CD14-positive monocyte (primary cell): Measurements from ENCODE around the gene LONRF2. TPM values are rescaled to one million over a fixed set of nuclear protein-coding genes. Genes with fewer than 3 reads are reported as not detected.
A peak's percentile ranks its signal among the peaks of the same experiment; 100 is the strongest.

ENCODE experiments used
- DNase-seq, 3 donors: peaks; one replicate each; pipeline ENCODE4 v3.0.0-alpha.2; 2011 to 2022
- H2AFZ ChIP-seq: 2 replicates; pipeline ENCODE4 v1.6.0; 2012; ENCODE audit warnings: mild to moderate bottlenecking, low read depth, low read length, inconsistent platforms; ENCODE audit not compliant: insufficient read depth, poor library complexity, severe bottlenecking
- H3K27ac ChIP-seq, 2 donors: 1 replicate in 1 of 2; 2 replicates in 1 of 2; pipeline ENCODE4 v1.5.1; 2012 to 2013; ENCODE audit warnings: low read length in 2 of 2, control low read depth in 1 of 2, inconsistent platforms in 1 of 2, low read depth in 1 of 2, mild to moderate bottlenecking in 1 of 2
- H3K27me3 ChIP-seq, 2 donors: one replicate each; pipeline versions ENCODE4 v1.6.0 to v1.6.1; 2011 to 2013; ENCODE audit warnings: low read length in 2 of 2; ENCODE audit not compliant: control insufficient read depth in 2 of 2, insufficient read depth in 2 of 2
- H3K36me3 ChIP-seq, 2 donors: replicated peaks in 1 of 2; 1 replicate in 1 of 2; 2 replicates in 1 of 2; pipeline versions ENCODE4 v1.5.1 to v1.6.1; 2012 to 2013; ENCODE audit warnings: low read length in 2 of 2, control low read depth in 1 of 2, inconsistent platforms in 1 of 2, mild to moderate bottlenecking in 1 of 2; ENCODE audit not compliant: insufficient read depth in 2 of 2, control insufficient read depth in 1 of 2
- H3K4me1 ChIP-seq, 2 donors: 1 replicate in 1 of 2; 2 replicates in 1 of 2; pipeline versions ENCODE4 v1.5.1 to v1.6.1; 2012 to 2013; ENCODE audit warnings: low read length in 2 of 2, control low read depth in 1 of 2, inconsistent platforms in 1 of 2, mild to moderate bottlenecking in 1 of 2, moderate library complexity in 1 of 2; ENCODE audit not compliant: insufficient read depth in 2 of 2, control insufficient read depth in 1 of 2
- H3K4me2 ChIP-seq: replicated peaks from 2 replicates; pipeline ENCODE3; 2012; ENCODE audit warnings: low read length, moderate library complexity, mild to moderate bottlenecking; ENCODE audit not compliant: poor library complexity, severe bottlenecking; ENCODE audit errors: extremely low read depth
- H3K4me3 ChIP-seq, 3 experiments: fragments of 200-600 bp in 1 of 3; sonication (generic) in 1 of 3; replicated peaks in 1 of 3; 1 replicate in 2 of 3; 2 replicates in 1 of 3; pipeline ENCODE4 v1.5.1; 2011 to 2013; ENCODE audit warnings: low read length in 3 of 3, mild to moderate bottlenecking in 3 of 3, control low read depth in 2 of 3, low read depth in 2 of 3, inconsistent platforms in 1 of 3, moderate library complexity in 1 of 3
- H3K79me2 ChIP-seq: 2 replicates; pipeline ENCODE4 v1.6.0; 2012; ENCODE audit warnings: mild to moderate bottlenecking, control low read depth, inconsistent platforms, low read length, moderate library complexity; ENCODE audit not compliant: insufficient read depth
- H3K9ac ChIP-seq: 2 replicates; pipeline ENCODE4 v1.6.0; 2017; ENCODE audit warnings: low read length, mild to moderate bottlenecking; ENCODE audit not compliant: insufficient read depth, poor library complexity, severe bottlenecking
- H3K9me3 ChIP-seq, 2 donors: replicated peaks in 1 of 2; 1 replicate in 1 of 2; 2 replicates in 1 of 2; pipeline versions ENCODE4 v1.5.1 to v1.6.1; 2012 to 2013; ENCODE audit warnings: low read length in 2 of 2, control low read depth in 1 of 2; ENCODE audit not compliant: control insufficient read depth in 1 of 2, insufficient read depth in 1 of 2
- H4K20me1 ChIP-seq: 2 replicates; pipeline ENCODE4 v1.6.0; 2012; ENCODE audit warnings: mild to moderate bottlenecking, low read length, control low read depth, moderate library complexity; ENCODE audit not compliant: insufficient read depth
- H3K27ac Mint-ChIP-seq, 7 donors: one replicate each; pipeline ENCODE4 v1.8.0; 2020; ENCODE audit warnings: mild to moderate bottlenecking in 7 of 7, mixed read lengths in 7 of 7, moderate library complexity in 6 of 7, inconsistent platforms in 2 of 7
- H3K27me3 Mint-ChIP-seq, 3 donors: one replicate each; pipeline ENCODE4 v1.8.0; 2021 to 2022; ENCODE audit warnings: low read depth in 3 of 3, mild to moderate bottlenecking in 3 of 3, mixed read lengths in 3 of 3, moderate library complexity in 3 of 3, inconsistent platforms in 1 of 3
- H3K36me3 Mint-ChIP-seq, 2 donors: one replicate each; pipeline ENCODE4 v1.8.0; 2020; ENCODE audit warnings: mixed read lengths in 2 of 2, inconsistent platforms in 1 of 2, mild to moderate bottlenecking in 1 of 2
- H3K4me1 Mint-ChIP-seq: one replicate; pipeline ENCODE4 v1.8.0; 2020; ENCODE audit warnings: mild to moderate bottlenecking, mixed read lengths
- H3K4me3 Mint-ChIP-seq, 2 donors: one replicate each; pipeline ENCODE4 v1.8.0; 2020; ENCODE audit warnings: mild to moderate bottlenecking in 2 of 2, mixed read lengths in 2 of 2, moderate library complexity in 1 of 2
- H3K9me3 Mint-ChIP-seq, 7 donors: one replicate each; pipeline ENCODE4 v1.8.0; 2020 to 2022; ENCODE audit warnings: mixed read lengths in 7 of 7, mild to moderate bottlenecking in 6 of 7, moderate library complexity in 6 of 7, inconsistent platforms in 2 of 7
- CTCF ChIP-seq: fragments of 200-600 bp; IDR thresholded peaks from one replicate; pipeline ENCODE4 v1.8.0; 2022; ENCODE audit warnings: antibody characterized with exemption, mild to moderate bottlenecking
- WGBS: methylation state at CpG from one replicate; pipeline ENCODE4 v1.1.5; 2013; ENCODE audit warnings: missing lambda C conversion rate; ENCODE audit not compliant: insufficient coverage; 5-methylcytosine and 5-hydroxymethylcytosine counted together
- intact Hi-C, 2 donors: fragments of 100-400 bp; cut with micrococcal nuclease; formaldehyde crosslinking; loops; one replicate each; pipeline versions ENCODE4 v1.15.0 to v1.15.1; 2023
- polyA plus RNA-seq, 3 donors: library from polyadenylated mRNA; depleted of rRNA in 1 of 3; unstranded in 2 of 3; stranded (reverse) in 1 of 3; fragments of 300-500 nt in 2 of 3; fragments of >200 nt in 1 of 3; fragmentation: Illumina TruSeq in 2 of 3; gene quantifications; 1 replicate in 2 of 3; 2 replicates in 1 of 3; pipeline ENCODE4 v1.2.3, GENCODE V29; 2012 to 2021

The LONRF2 gene
- polyA plus RNA-seq, 3 donors = not detected

GRCh38 chr2:100235098-100235497, 87.2 kb downstream of the LONRF2 start:
- no peak overlapping the region for H3K27ac ChIP-seq
- no peak overlapping the region for H3K27ac Mint-ChIP-seq
- H3K36me3 Mint-ChIP-seq = no peaks in the 10 kb centered on the region
- H3K9ac ChIP-seq = no peak overlapping the region
- intact Hi-C loops = loop anchor here in 1 of 2 donors (10.0 kb wide), 1 partner anchor 120 kb away; no protein-coding TSS in a partner anchor
- TF ChIP-seq CTCF = no peak
- H4K20me1 ChIP-seq = no peaks in the 10 kb centered on the region
- peaks cover 9 to 11% of the 10 kb centered on the region in 2 donors for H3K4me1 ChIP-seq
- H2AFZ ChIP-seq = peak overlapping the region; percentile 31
- under 1% methylated on average over 14 of the region's 16 CpGs for WGBS
- H3K79me2 ChIP-seq = no peaks in the 10 kb centered on the region
- no peak overlapping the region for H3K4me2 ChIP-seq
- H3K36me3 ChIP-seq = no peaks in the 10 kb centered on the region
- no peaks in the 10 kb centered on the region for H3K27me3 ChIP-seq
- peaks cover 0 to 4% (median 0%) of the 10 kb centered on the region in 7 donors for H3K9me3 Mint-ChIP-seq
- peaks cover 2 to 3% (median 2%) of the 10 kb centered on the region in 3 donors for H3K27me3 Mint-ChIP-seq
- no peaks in the 10 kb centered on the region for H3K9me3 ChIP-seq
- H3K4me3 ChIP-seq = no peak overlapping the region
- peaks cover 15% of the 10 kb centered on the region for H3K4me1 Mint-ChIP-seq
- no peak for DNase-seq
- H3K4me3 Mint-ChIP-seq = peak overlapping the region; percentile 13 to 44

GRCh38 chr2:100234141-100234540, 88.2 kb downstream of the LONRF2 start:
- Mint-ChIP-seq H3K27me3 (peaks cover 2 to 3% (median 3%) of the 10 kb centered on the region in 3 donors), H3K9me3 (peaks cover 0 to 4% (median 0%) of the 10 kb centered on the region in 7 donors), H3K27ac (no peak overlapping the region), H3K4me3 (no peak overlapping the region), H3K36me3 (no peaks in the 10 kb centered on the region), H3K4me1 (peaks cover 15% of the 10 kb centered on the region)
- H3K9ac ChIP-seq = no peak overlapping the region
- H3K4me1 ChIP-seq = peaks cover 9 to 11% of the 10 kb centered on the region in 2 donors
- H3K9me3 ChIP-seq = no peaks in the 10 kb centered on the region
- no peak for TF ChIP-seq CTCF
- no peaks in the 10 kb centered on the region for H3K79me2 ChIP-seq
- no peaks in the 10 kb centered on the region for H3K27me3 ChIP-seq
- intact Hi-C loops = loop anchor here in 1 of 2 donors (10.0 kb wide), 1 partner anchor 119 kb away; no protein-coding TSS in a partner anchor
- no peak for DNase-seq
- H2AFZ ChIP-seq = no peak overlapping the region
- H3K27ac ChIP-seq = no peak overlapping the region
- no peaks in the 10 kb centered on the region for H4K20me1 ChIP-seq
- H3K4me3 ChIP-seq = no peak overlapping the region
- no peaks in the 10 kb centered on the region for H3K36me3 ChIP-seq
- H3K4me2 ChIP-seq = no peak overlapping the region
- 100% methylated on average over 1 of the region's 4 CpGs for WGBS
